ENCODE measurements around the gene ZKSCAN2. TPM values are rescaled to one million over a fixed set of nuclear protein-coding genes. Genes with fewer than 3 reads are reported as not detected.

The ZKSCAN2 gene
- polyA plus RNA-seq, 3 donors = 0.44 to 0.79 (median 0.56) TPM

GRCh38 chr16:25192096-25192495 is 65.5 kb downstream of the ZKSCAN2 start:
- Histone ChIP-seq H3K9ac (ENCODE audit: insufficient read depth, low read length, poor library complexity, severe bottlenecking) (no peak overlapping the region), H3K4me2 (replicated peaks; ENCODE audit: extremely low read depth, low read length, poor library complexity, severe bottlenecking) (no peak overlapping the region), H3K79me2 (ENCODE audit: insufficient read depth, low read length) (no peaks in the 10 kb centered on the region), H2AFZ (ENCODE audit: insufficient read depth, low read depth, low read length, poor library complexity, severe bottlenecking) (no peak overlapping the region), H3K27me3 (ENCODE audit: control insufficient read depth in 2 of 2, insufficient read depth in 2 of 2, low read length in 2 of 2) (no peaks in the 10 kb centered on the region), H3K36me3 (replicated peaks in 1 of 2; ENCODE audit: control insufficient read depth in 1 of 2, insufficient read depth in 2 of 2, low read length in 2 of 2) (no peaks in the 10 kb centered on the region), H3K27ac (ENCODE audit: low read depth in 1 of 2, low read length in 2 of 2) (no peak overlapping the region), H3K9me3 (replicated peaks in 1 of 2; ENCODE audit: control insufficient read depth in 1 of 2, insufficient read depth in 1 of 2, low read length in 2 of 2) (no peaks in the 10 kb centered on the region), H4K20me1 (ENCODE audit: insufficient read depth, low read length) (no peaks in the 10 kb centered on the region), H3K4me1 (ENCODE audit: control insufficient read depth in 1 of 2, insufficient read depth in 2 of 2, low read length in 2 of 2) (no peaks in the 10 kb centered on the region), H3K4me3 (replicated peaks in 1 of 3; ENCODE audit: low read depth in 2 of 3, low read length in 3 of 3) (no peak overlapping the region)
- H3K27ac Mint-ChIP-seq = no peak overlapping the region
- no peaks in the 10 kb centered on the region for H3K36me3 Mint-ChIP-seq
- DNase-seq = no peak
- H3K27me3 Mint-ChIP-seq (ENCODE audit: low read depth in 3 of 3) = peaks cover 0 to 2% (median 0%) of the 10 kb centered on the region in 3 donors
- no peaks in the 10 kb centered on the region for H3K9me3 Mint-ChIP-seq
- intact Hi-C loops (cut with micrococcal nuclease) = no loop called here
- H3K4me3 Mint-ChIP-seq = no peak overlapping the region
- TF ChIP-seq CTCF (IDR thresholded peaks at IDR 0.05) = no peak
- H3K4me1 Mint-ChIP-seq = no peaks in the 10 kb centered on the region
- 89% methylated on average over 6 of the region's 6 CpGs for WGBS (ENCODE audit: insufficient coverage)

- Mint-ChIP-seq H3K27ac (no peak overlapping the region), H3K4me1 (no peaks in the 10 kb centered on the region), H3K36me3 (no peaks in the 10 kb centered on the region), H3K4me3 (no peak overlapping the region), H3K27me3 (ENCODE audit: low read depth in 3 of 3) (peaks cover 0 to 2% (median 0%) of the 10 kb centered on the region in 3 donors), H3K9me3 (no peaks in the 10 kb centered on the region)
- Histone ChIP-seq H3K4me3 (replicated peaks in 1 of 3; ENCODE audit: low read depth in 2 of 3, low read length in 3 of 3) (no peak overlapping the region), H3K36me3 (replicated peaks in 1 of 2; ENCODE audit: control insufficient read depth in 1 of 2, insufficient read depth in 2 of 2, low read length in 2 of 2) (no peaks in the 10 kb centered on the region), H3K9me3 (replicated peaks in 1 of 2; ENCODE audit: control insufficient read depth in 1 of 2, insufficient read depth in 1 of 2, low read length in 2 of 2) (no peaks in the 10 kb centered on the region), H3K4me1 (ENCODE audit: control insufficient read depth in 1 of 2, insufficient read depth in 2 of 2, low read length in 2 of 2) (no peaks in the 10 kb centered on the region), H3K79me2 (ENCODE audit: insufficient read depth, low read length) (no peaks in the 10 kb centered on the region), H3K27ac (ENCODE audit: low read depth in 1 of 2, low read length in 2 of 2) (no peak overlapping the region), H3K27me3 (ENCODE audit: control insufficient read depth in 2 of 2, insufficient read depth in 2 of 2, low read length in 2 of 2) (no peaks in the 10 kb centered on the region), H4K20me1 (ENCODE audit: insufficient read depth, low read length) (no peaks in the 10 kb centered on the region), H3K4me2 (replicated peaks; ENCODE audit: extremely low read depth, low read length, poor library complexity, severe bottlenecking) (no peak overlapping the region), H2AFZ (ENCODE audit: insufficient read depth, low read depth, low read length, poor library complexity, severe bottlenecking) (no peak overlapping the region), H3K9ac (ENCODE audit: insufficient read depth, low read length, poor library complexity, severe bottlenecking) (no peak overlapping the region)
- WGBS (ENCODE audit: insufficient coverage) = 80% methylated on average over 2 of the region's 6 CpGs
- DNase-seq = no peak
- TF ChIP-seq CTCF (IDR thresholded peaks at IDR 0.05) = no peak
- intact Hi-C loops (cut with micrococcal nuclease) = no loop called here
Measured at GRCh38 chr16:25189305-25189704, 68.3 kb downstream of the ZKSCAN2 start.

Data from CD14-positive monocyte (primary cell).